ENCODE measurements around the gene FAM186B.

- TF ChIP-seq, protein P1, sequence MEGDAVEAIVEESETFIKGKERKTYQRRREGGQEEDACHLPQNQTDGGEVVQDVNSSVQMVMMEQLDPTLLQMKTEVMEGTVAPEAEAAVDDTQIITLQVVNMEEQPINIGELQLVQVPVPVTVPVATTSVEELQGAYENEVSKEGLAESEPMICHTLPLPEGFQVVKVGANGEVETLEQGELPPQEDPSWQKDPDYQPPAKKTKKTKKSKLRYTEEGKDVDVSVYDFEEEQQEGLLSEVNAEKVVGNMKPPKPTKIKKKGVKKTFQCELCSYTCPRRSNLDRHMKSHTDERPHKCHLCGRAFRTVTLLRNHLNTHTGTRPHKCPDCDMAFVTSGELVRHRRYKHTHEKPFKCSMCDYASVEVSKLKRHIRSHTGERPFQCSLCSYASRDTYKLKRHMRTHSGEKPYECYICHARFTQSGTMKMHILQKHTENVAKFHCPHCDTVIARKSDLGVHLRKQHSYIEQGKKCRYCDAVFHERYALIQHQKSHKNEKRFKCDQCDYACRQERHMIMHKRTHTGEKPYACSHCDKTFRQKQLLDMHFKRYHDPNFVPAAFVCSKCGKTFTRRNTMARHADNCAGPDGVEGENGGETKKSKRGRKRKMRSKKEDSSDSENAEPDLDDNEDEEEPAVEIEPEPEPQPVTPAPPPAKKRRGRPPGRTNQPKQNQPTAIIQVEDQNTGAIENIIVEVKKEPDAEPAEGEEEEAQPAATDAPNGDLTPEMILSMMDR (IDR thresholded peaks at IDR 0.05), result no peak
- TF ChIP-seq POLR2A (IDR thresholded peaks at IDR 0.05), result no peak
- TF ChIP-seq POLR2AphosphoS5 (IDR thresholded peaks at IDR 0.05), result no peak
- no peak for TF ChIP-seq EP300 (IDR thresholded peaks at IDR 0.05)
Observed at GRCh38 chr12:49558526-49558925, 46.9 kb downstream of the FAM186B start.
